Motor neuron (in vitro differentiated cells): ENCODE measurements around the gene PKD1L1. TPM values are rescaled to one million over a fixed set of nuclear protein-coding genes. Genes with fewer than 3 reads are reported as not detected.

ENCODE experiments used
- ATAC-seq, 8 experiments: fragments of 200-7000 bp; cut with Tn5 transposase; replicated peaks in 6 of 8; 2 replicates each; pipeline ENCODE4 v1.8.0; 2021; ENCODE audit warnings: mild to moderate bottlenecking in 8 of 8, moderate library complexity in 8 of 8
- H3K27ac ChIP-seq, 2 donors: fragments of 250-450 bp; sonication (Bioruptor Pico); 2 replicates each; pipeline ENCODE4 v1.9.0; 2021; ENCODE audit warnings: antibody characterized with exemption in 2 of 2, mild to moderate bottlenecking in 2 of 2, moderate library complexity in 1 of 2
- H3K4me1 ChIP-seq, 2 donors: fragments of 250-450 bp; sonication (Bioruptor Pico); replicated peaks in 1 of 2; 2 replicates each; pipeline ENCODE4 v1.6.1; 2021; ENCODE audit warnings: antibody characterized with exemption in 2 of 2, mild to moderate bottlenecking in 2 of 2, moderate library complexity in 1 of 2
- H3K4me3 ChIP-seq, 5 donors: fragments of 250-450 bp; sonication (Bioruptor Pico); 2 replicates each; pipeline ENCODE4 v1.9.0; 2021; ENCODE audit warnings: antibody characterized with exemption in 5 of 5, mild to moderate bottlenecking in 5 of 5, moderate library complexity in 4 of 5
- whole genome bisulfite sequencing, 10 experiments: fragments of 450-650 bp; shearing (Covaris generic); methylation state at CpG; one replicate each; pipeline ENCODE4 v1.0.0; 2022; 5-methylcytosine and 5-hydroxymethylcytosine counted together
- in situ Hi-C, 9 experiments: fragments of 400-800 bp; cut with MboI; loops; one replicate each; pipeline ENCODE4 v1.15.0; 2021; ENCODE audit warnings: low sequenced_read_pairs in 9 of 9, low pct_unique_long_range_greater_than_20kb in 2 of 9; ENCODE audit not compliant: unreplicated experiment in 9 of 9
- total RNA-seq, 8 experiments: library from RNA; unstranded; fragments of 300-600 nt; gene quantifications; 2 replicates each; pipeline versions ENCODE4 v1.2.3 to v1.2.4, GENCODE V29; 2022

Gene PKD1L1
- total RNA-seq, 8 experiments from 2014 or later = 0.09 to 1.6 (median 0.32) TPM; not detected in 1

GRCh38 chr7:47907981-47908616 is 40.2 kb downstream of the PKD1L1 start:
- H3K4me1 ChIP-seq = peaks cover 25 to 40% of the 10 kb centered on the region in 2 donors
- in situ Hi-C loops = no loop called here
- WGBS, 10 experiments = 43 to 100% (median 72%) methylated on average over 1 to 9 of the region's 9 CpGs
- no peak overlapping the region for H3K4me3 ChIP-seq
- ATAC-seq = peak in 5 of 8 experiments; percentile 52 to 91 (median 85)
- no peak overlapping the region for H3K27ac ChIP-seq

GRCh38 chr7:47906883-47907282 is 41.4 kb downstream of the PKD1L1 start:
- Histone ChIP-seq H3K4me3 (no peak overlapping the region), H3K4me1 (peaks cover 25 to 40% of the 10 kb centered on the region in 2 donors), H3K27ac (no peak overlapping the region)
- in situ Hi-C loops = no loop called here
- no peak for ATAC-seq
- 29 to 100% (median 93%) methylated on average over 1 to 3 of the region's 3 CpGs; no CpG with 5 or more reads in 5 of the 10 experiments for WGBS, 10 experiments

GRCh38 chr7:47905076-47905920 is 43.0 kb downstream of the PKD1L1 start:
- ATAC-seq = peak in 3 of 8 experiments; percentile 7 to 87 (median 23)
- in situ Hi-C loops = no loop called here
- WGBS, 10 experiments = 32 to 75% (median 39%) methylated on average over 2 to 8 of the region's 10 CpGs; no CpG with 5 or more reads in 1 of the 10 experiments
- Histone ChIP-seq H3K4me3 (no peak overlapping the region), H3K4me1 (peaks cover 25 to 40% of the 10 kb centered on the region in 2 donors), H3K27ac (no peak overlapping the region)

- in situ Hi-C loops = no loop called here
- Histone ChIP-seq H3K4me3 (no peak overlapping the region), H3K27ac (no peak overlapping the region), H3K4me1 (peaks cover 11 to 15% of the 10 kb centered on the region in 2 donors)
- 38 to 90% (median 82%) methylated on average over 1 to 4 of the region's 4 CpGs for WGBS, 10 experiments
- ATAC-seq = no peak
Observed at GRCh38 chr7:47902013-47902412, 46.3 kb downstream of the PKD1L1 start.

GRCh38 chr7:47901542-47901941 is 46.7 kb downstream of the PKD1L1 start:
- Histone ChIP-seq H3K27ac (no peak overlapping the region), H3K4me1 (peaks cover 14 to 18% of the 10 kb centered on the region in 2 donors), H3K4me3 (no peak overlapping the region)
- 27 to 100% (median 67%) methylated on average over 1 to 9 of the region's 11 CpGs for WGBS, 10 experiments
- in situ Hi-C loops = no loop called here
- peak in 1 of 8 experiments; percentile 22 for ATAC-seq

- Histone ChIP-seq H3K27ac (no peak overlapping the region), H3K4me1 (peaks cover 2 to 5% of the 10 kb centered on the region in 2 donors), H3K4me3 (no peak overlapping the region)
- in situ Hi-C loops = no loop called here
- no peak for ATAC-seq
- WGBS, 10 experiments = 50 to 100% (median 85%) methylated on average over 1 to 4 of the region's 4 CpGs; no CpG with 5 or more reads in 1 of the 10 experiments
Observed at GRCh38 chr7:47897831-47898230, 50.4 kb downstream of the PKD1L1 start.

GRCh38 chr7:47896809-47897423 is 51.4 kb downstream of the PKD1L1 start:
- no peak overlapping the region for H3K4me3 ChIP-seq
- H3K4me1 ChIP-seq = peaks cover 2 to 5% of the 10 kb centered on the region in 2 donors
- 0 to 86% (median 51%) methylated on average over 1 to 6 of the region's 9 CpGs; no CpG with 5 or more reads in 3 of the 10 experiments for WGBS, 10 experiments
- no peak for ATAC-seq
- no peak overlapping the region for H3K27ac ChIP-seq
- in situ Hi-C loops = no loop called here

- in situ Hi-C loops = no loop called here
- WGBS, 10 experiments = 67 to 100% (median 100%) methylated on average over 1 to 2 of the region's 2 CpGs; no CpG with 5 or more reads in 2 of the 10 experiments
Observed at GRCh38 chr7:47895026-47895425, 53.2 kb downstream of the PKD1L1 start.

GRCh38 chr7:47893721-47894365 is 54.4 kb downstream of the PKD1L1 start:
- no peak for ATAC-seq
- WGBS, 10 experiments = 20 to 98% (median 81%) methylated on average over 1 to 8 of the region's 15 CpGs; no CpG with 5 or more reads in 2 of the 10 experiments
- Histone ChIP-seq H3K4me1 (peaks cover 2 to 5% of the 10 kb centered on the region in 2 donors), H3K4me3 (no peak overlapping the region), H3K27ac (no peak overlapping the region)
- in situ Hi-C loops = no loop called here

More at GRCh38 chr7:47895026-47895425, 53.2 kb downstream of the PKD1L1 start:
- Histone ChIP-seq H3K4me3 (no peak overlapping the region), H3K4me1 (peaks cover 2 to 5% of the 10 kb centered on the region in 2 donors), H3K27ac (no peak overlapping the region)
- peak in 1 of 8 experiments; percentile 43 for ATAC-seq

- H3K4me1 ChIP-seq = peaks cover 2 to 5% of the 10 kb centered on the region in 2 donors
- no peak overlapping the region for H3K27ac ChIP-seq
- H3K4me3 ChIP-seq = no peak overlapping the region
- in situ Hi-C loops = no loop called here
- no peak for ATAC-seq
- WGBS, 10 experiments = 17 to 100% (median 76%) methylated on average over 1 to 7 of the region's 10 CpGs; no CpG with 5 or more reads in 3 of the 10 experiments
Observed at GRCh38 chr7:47893238-47893637, 55.0 kb downstream of the PKD1L1 start.

GRCh38 chr7:47890606-47891005 is 57.7 kb downstream of the PKD1L1 start:
- ATAC-seq = no peak
- Histone ChIP-seq H3K27ac (no peak overlapping the region), H3K4me3 (no peak overlapping the region), H3K4me1 (no peaks in the 10 kb centered on the region)
- in situ Hi-C loops = no loop called here
- WGBS, 10 experiments = 58 to 100% (median 92%) methylated on average over 1 to 8 of the region's 9 CpGs; no CpG with 5 or more reads in 5 of the 10 experiments

- WGBS, 10 experiments = 88 to 100% (median 96%) methylated on average over 2 to 7 of the region's 8 CpGs; no CpG with 5 or more reads in 7 of the 10 experiments
- ATAC-seq = no peak
- in situ Hi-C loops = no loop called here
- H3K4me3 ChIP-seq = no peak overlapping the region
- H3K27ac ChIP-seq = no peak overlapping the region
- no peaks in the 10 kb centered on the region for H3K4me1 ChIP-seq
Observed at GRCh38 chr7:47890125-47890524, 58.1 kb downstream of the PKD1L1 start.
